Hepatocyte (in vitro differentiated cells): ENCODE data around the gene DOK5. TPM values are rescaled to one million over a fixed set of nuclear protein-coding genes. Genes with fewer than 3 reads are reported as not detected.

Experiments used
- DNase-seq: peaks from one replicate; pipeline ENCODE4 v3.0.0-alpha.2; 2016; ENCODE audit warnings: low spot score
- H2AFZ ChIP-seq: fragments of 200-600 bp; sonication (generic); 2 replicates; pipeline ENCODE4 v1.6.0; 2016; ENCODE audit warnings: antibody characterized with exemption, mild to moderate bottlenecking
- H3K27ac ChIP-seq: fragments of 200-600 bp; sonication (generic); 2 replicates; pipeline ENCODE4 v1.5.1; 2016; ENCODE audit warnings: mild to moderate bottlenecking
- H3K27me3 ChIP-seq: fragments of 200-600 bp; sonication (generic); 2 replicates; pipeline ENCODE4 v1.6.1; 2016
- H3K36me3 ChIP-seq: fragments of 200-600 bp; sonication (generic); replicated peaks from 2 replicates; pipeline ENCODE4 v1.5.1; 2016; ENCODE audit warnings: low read depth; ENCODE audit not compliant: insufficient read depth
- H3K4me1 ChIP-seq: fragments of 200-600 bp; sonication (generic); 2 replicates; pipeline ENCODE4 v1.5.1; 2016; ENCODE audit warnings: mild to moderate bottlenecking, moderate library complexity; ENCODE audit not compliant: insufficient read depth
- H3K4me2 ChIP-seq: fragments of 200-600 bp; sonication (generic); 2 replicates; pipeline ENCODE4 v1.6.0; 2016
- H3K4me3 ChIP-seq: fragments of 200-600 bp; sonication (generic); 2 replicates; pipeline ENCODE4 v1.5.1; 2016; ENCODE audit warnings: mild to moderate bottlenecking
- H3K79me2 ChIP-seq: fragments of 200-600 bp; sonication (generic); 2 replicates; pipeline ENCODE4 v1.6.0; 2017; ENCODE audit warnings: mild to moderate bottlenecking
- H3K9me2 ChIP-seq: fragments of 200-600 bp; sonication (generic); replicated peaks from 2 replicates; pipeline ENCODE4 v1.6.0; 2017; ENCODE audit warnings: mild to moderate bottlenecking; ENCODE audit not compliant: insufficient read depth
- H3K9me3 ChIP-seq: fragments of 200-600 bp; sonication (generic); 2 replicates; pipeline ENCODE4 v1.5.1; 2016; ENCODE audit warnings: low read depth, mild to moderate bottlenecking
- H4K20me1 ChIP-seq: fragments of 200-600 bp; sonication (generic); 2 replicates; pipeline ENCODE4 v1.6.0; 2016; ENCODE audit warnings: mild to moderate bottlenecking; ENCODE audit not compliant: insufficient read depth, poor library complexity, severe bottlenecking
- EZH2 ChIP-seq: fragments of 200-600 bp; sonication (generic); IDR thresholded peaks from 2 replicates; pipeline ENCODE4 v1.6.1; 2016; ENCODE audit warnings: antibody characterized with exemption, mild to moderate bottlenecking, borderline replicate concordance
- EZH2phosphoT487 ChIP-seq: fragments of 200-600 bp; sonication (generic); IDR thresholded peaks from one replicate; pipeline ENCODE4 v1.6.1; 2018; ENCODE audit warnings: antibody characterized with exemption, mild to moderate bottlenecking, low read depth, moderate library complexity; ENCODE audit not compliant: unreplicated experiment, severe bottlenecking
- WGBS: methylation state at CpG from one replicate; pipeline ENCODE4 v1.1.6; 2016; ENCODE audit warnings: low lambda C conversion rate; ENCODE audit errors: missing lambda C conversion rate; 5-methylcytosine and 5-hydroxymethylcytosine counted together
- polyA plus RNA-seq: library from polyadenylated mRNA; unstranded; fragments of >200 nt; fragmentation: Nextera tagmentation; extraction: Ambion mirVana; gene quantifications from 2 replicates; pipeline ENCODE4 v1.2.1, GENCODE V29; 2016
- total RNA-seq: library from RNA; depleted of rRNA; stranded (reverse); fragments of >200 nt; gene quantifications from 2 replicates; pipeline ENCODE4 v1.2.3, GENCODE V29; 2014
- TF ChIP-seq, protein P1 (sequence below): fragments of 200-600 bp; sonication (generic); IDR thresholded peaks from 2 replicates; pipeline ENCODE4 v1.5.1; 2016; ENCODE audit warnings: antibody characterized with exemption, mild to moderate bottlenecking; ENCODE audit not compliant: poor library complexity

The DOK5 gene
- total and polyA plus RNA-seq, 2 experiments from 2014 or later, result 7.0 to 7.5 TPM

- Histone ChIP-seq H3K9me3 (no peaks in the 10 kb centered on the region), H3K27ac (no peak overlapping the region), H4K20me1 (no peaks in the 10 kb centered on the region), H3K79me2 (no peaks in the 10 kb centered on the region), H3K4me3 (no peak overlapping the region), H3K36me3 (no peaks in the 10 kb centered on the region), H2AFZ (no peak overlapping the region), H3K27me3 (no peaks in the 10 kb centered on the region), H3K4me1 (no peaks in the 10 kb centered on the region), H3K9me2 (no peaks in the 10 kb centered on the region), H3K4me2 (no peak overlapping the region)
- 92% methylated on average over 3 of the region's 3 CpGs for WGBS
- TF ChIP-seq EZH2phosphoT487, result no peak
- TF ChIP-seq EZH2, result no peak
- TF ChIP-seq, protein P1, sequence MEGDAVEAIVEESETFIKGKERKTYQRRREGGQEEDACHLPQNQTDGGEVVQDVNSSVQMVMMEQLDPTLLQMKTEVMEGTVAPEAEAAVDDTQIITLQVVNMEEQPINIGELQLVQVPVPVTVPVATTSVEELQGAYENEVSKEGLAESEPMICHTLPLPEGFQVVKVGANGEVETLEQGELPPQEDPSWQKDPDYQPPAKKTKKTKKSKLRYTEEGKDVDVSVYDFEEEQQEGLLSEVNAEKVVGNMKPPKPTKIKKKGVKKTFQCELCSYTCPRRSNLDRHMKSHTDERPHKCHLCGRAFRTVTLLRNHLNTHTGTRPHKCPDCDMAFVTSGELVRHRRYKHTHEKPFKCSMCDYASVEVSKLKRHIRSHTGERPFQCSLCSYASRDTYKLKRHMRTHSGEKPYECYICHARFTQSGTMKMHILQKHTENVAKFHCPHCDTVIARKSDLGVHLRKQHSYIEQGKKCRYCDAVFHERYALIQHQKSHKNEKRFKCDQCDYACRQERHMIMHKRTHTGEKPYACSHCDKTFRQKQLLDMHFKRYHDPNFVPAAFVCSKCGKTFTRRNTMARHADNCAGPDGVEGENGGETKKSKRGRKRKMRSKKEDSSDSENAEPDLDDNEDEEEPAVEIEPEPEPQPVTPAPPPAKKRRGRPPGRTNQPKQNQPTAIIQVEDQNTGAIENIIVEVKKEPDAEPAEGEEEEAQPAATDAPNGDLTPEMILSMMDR, result no peak
- no peak for DNase-seq
Observed at GRCh38 chr20:54468082-54468481, 7.3 kb upstream of the DOK5 start.

DNA sequence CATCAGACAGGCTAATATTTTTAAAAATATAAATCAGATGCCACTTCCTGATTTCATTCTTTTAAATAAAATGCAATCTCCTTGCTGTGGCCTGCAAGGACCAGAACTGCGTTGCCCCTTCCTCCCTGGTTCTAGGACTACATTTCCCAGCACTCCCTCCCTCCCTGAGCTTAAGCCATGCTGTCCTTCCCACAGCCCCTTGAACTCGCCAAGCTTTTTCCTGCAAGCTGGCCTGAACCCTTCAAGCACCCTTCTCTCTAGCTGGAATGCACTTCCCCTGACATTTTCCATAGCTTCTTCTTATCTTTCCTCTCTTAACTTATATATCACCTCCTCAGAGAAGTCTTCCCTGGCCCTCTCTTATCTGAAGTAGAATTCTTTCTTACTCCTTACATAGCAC lies 6.1 kb upstream of the DOK5 start:
- Histone ChIP-seq H3K9me2 (no peaks in the 10 kb centered on the region), H3K79me2 (no peaks in the 10 kb centered on the region), H3K4me1 (no peaks in the 10 kb centered on the region), H2AFZ (no peak overlapping the region), H4K20me1 (no peaks in the 10 kb centered on the region), H3K36me3 (no peaks in the 10 kb centered on the region), H3K27ac (no peak overlapping the region), H3K4me3 (no peak overlapping the region), H3K9me3 (no peaks in the 10 kb centered on the region), H3K27me3 (peaks cover 5% of the 10 kb centered on the region), H3K4me2 (no peak overlapping the region)
- WGBS, result 30% methylated on average over 2 of the region's 2 CpGs
- TF ChIP-seq, protein P1, result no peak
- TF ChIP-seq EZH2phosphoT487, result no peak
- TF ChIP-seq EZH2, result no peak
- DNase-seq, result no peak

GRCh38 chr20:54469952-54470351 lies 5.4 kb upstream of the DOK5 start:
- TF ChIP-seq EZH2 (no peak), EZH2phosphoT487 (no peak)
- WGBS, result 46% methylated on average over 1 of the region's 1 CpG
- Histone ChIP-seq H4K20me1 (no peaks in the 10 kb centered on the region), H2AFZ (no peak overlapping the region), H3K4me1 (no peaks in the 10 kb centered on the region), H3K9me3 (no peaks in the 10 kb centered on the region), H3K9me2 (no peaks in the 10 kb centered on the region), H3K27ac (no peak overlapping the region), H3K79me2 (no peaks in the 10 kb centered on the region), H3K4me2 (no peak overlapping the region), H3K36me3 (no peaks in the 10 kb centered on the region), H3K27me3 (peaks cover 9% of the 10 kb centered on the region), H3K4me3 (no peak overlapping the region)
- no peak for DNase-seq

DNA sequence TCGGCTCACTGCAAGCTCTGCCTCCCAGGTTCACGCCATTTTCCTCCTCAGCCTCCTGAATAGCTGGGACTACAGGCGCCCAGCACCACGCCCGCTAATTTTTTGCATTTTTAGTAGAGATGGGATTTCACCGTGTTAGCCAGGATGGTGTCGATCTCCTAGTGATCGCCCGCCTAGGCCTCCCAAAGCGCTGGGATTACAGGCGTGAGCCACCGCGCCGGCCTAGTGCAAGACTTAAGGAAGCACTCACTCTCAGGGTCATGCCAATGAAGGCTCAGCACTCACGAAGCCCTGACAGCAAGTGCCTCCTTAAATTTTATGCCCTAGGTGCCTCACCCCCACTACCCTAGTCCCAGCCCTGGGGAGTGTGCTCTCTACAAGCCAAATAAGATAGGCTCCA lies 4.7 kb upstream of the DOK5 start:
- Histone ChIP-seq H3K36me3 (no peaks in the 10 kb centered on the region), H3K9me2 (no peaks in the 10 kb centered on the region), H3K27ac (no peak overlapping the region), H3K27me3 (peaks cover 10% of the 10 kb centered on the region), H2AFZ (no peak overlapping the region), H3K4me2 (no peak overlapping the region), H3K4me3 (no peak overlapping the region), H4K20me1 (no peaks in the 10 kb centered on the region), H3K9me3 (no peaks in the 10 kb centered on the region), H3K4me1 (no peaks in the 10 kb centered on the region), H3K79me2 (no peaks in the 10 kb centered on the region)
- 97% methylated on average over 15 of the region's 15 CpGs for WGBS
- no peak for TF ChIP-seq EZH2
- TF ChIP-seq, protein P1, result no peak
- no peak for TF ChIP-seq EZH2phosphoT487
- DNase-seq, result no peak
